ENCODE data around the gene COMTD1.

Gene COMTD1

DNA sequence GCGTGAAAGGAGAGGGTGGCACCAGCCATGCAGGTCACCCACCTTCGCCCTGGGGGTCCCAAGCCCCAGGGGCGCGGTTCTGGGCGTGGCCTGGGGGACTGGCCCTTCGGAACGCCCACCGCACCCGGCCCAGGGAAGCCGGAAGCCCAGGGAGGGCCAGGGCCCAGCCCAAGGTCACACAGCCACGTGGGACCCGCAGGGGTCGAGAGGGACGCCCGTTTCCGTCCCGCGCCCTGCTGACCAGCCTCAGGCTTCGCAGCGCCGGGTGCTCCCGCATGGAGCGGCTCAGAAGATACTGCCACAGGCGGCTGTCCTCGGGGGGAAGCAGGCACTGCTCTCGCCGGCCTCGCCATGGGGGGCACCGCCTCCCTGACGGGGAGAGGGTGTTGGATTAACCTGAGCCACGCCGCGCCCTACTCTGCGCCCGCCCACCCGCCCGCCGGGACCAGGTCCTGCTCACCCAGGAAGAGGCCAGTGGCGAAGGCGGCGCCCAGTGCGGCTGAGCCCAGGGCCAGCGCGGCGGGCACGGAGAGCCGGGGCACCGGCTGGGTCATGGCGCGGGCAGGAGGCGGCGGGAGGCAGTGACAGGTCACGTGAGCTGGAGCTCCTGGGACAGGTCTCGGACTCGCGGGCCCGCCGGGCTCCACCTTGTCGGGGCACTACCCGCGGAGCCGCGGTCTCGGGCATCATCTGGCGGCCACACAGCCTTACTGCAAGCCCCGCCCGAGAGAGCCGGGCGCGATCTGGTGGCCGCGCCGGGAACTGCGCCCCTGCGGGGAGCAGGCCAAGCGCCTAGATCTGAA, at the start of gene COMTD1:
TSS of gene COMTD1 (minus strand) at position 583 of the 803 bp plus-strand sequence. CDS start at position 554, 29 bp downstream.
- DNase-seq (ENCODE audit: low read depth in 2 of 2), result peak; percentile 53 to 61

DNA sequence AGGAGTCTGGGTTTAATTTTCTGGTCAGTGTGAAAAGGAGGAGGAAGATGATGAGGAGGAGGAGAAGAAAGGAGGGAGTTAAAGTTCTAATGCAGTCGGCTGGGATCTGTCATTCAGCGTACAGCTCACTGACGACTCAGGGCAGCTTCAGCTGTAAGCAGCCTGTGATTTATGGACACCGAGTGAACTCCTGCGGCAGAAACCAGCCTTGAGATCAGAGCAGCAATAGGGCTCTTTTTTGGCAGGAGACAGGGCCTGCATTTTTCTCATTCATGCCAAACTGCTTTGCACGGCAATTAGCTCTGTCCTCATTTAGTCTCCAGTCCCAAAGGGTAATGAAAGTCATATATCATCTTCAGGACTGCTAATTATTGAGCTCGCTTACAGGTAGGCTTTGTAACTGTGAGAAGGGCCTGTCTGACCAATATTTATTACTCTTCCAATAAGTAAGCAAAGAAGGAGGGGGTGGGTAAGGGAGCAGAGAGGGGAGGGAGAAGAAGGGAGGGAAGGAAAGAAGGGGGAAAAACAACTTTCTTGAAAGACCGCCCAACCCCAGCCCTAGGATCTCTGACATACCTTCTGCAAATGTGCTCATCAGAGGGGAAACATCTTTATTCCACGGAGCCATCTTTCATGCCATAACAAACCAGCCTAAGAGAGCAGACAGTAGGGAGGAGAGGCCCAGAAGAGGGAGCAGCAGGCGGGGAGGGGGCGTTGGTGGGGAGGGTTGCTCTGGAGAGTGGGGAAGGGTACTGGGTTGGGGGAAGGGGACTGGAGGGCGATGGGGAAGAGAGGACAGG, 48.1 kb upstream of the COMTD1 start:
- DNase-seq (ENCODE audit: low read depth in 2 of 2), result peak; percentile 84

DNA sequence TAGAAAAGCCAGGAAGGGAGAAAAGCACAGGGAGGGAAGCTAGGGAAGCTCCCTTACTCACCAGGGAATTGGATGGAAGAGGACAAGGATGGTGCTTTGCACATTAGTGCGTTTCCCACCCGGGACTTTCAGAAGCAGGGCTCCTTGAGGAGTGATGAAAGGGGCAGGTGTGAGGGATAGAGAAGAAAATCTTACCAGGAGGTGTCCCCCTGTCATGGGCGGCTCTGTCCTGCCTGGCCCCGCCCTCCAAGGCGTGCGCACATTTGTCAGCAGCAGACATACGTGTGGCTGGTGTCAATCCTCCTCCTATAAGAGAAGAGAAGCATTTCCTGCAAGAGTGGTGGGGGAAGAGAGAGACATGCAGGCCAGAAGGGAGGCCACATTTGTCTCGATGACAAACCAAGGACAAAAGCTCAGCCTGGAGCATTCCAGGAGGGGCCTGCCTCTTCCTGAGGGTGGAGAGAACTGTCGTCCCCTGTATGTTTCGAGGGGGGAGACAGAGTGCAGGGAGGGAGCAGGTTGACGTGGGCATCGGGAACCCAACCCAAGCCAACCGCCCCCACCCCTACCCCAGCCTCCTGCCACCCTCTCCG, 47.4 kb upstream of the COMTD1 start:
- DNase-seq (ENCODE audit: low read depth in 2 of 2), result no peak

DNA sequence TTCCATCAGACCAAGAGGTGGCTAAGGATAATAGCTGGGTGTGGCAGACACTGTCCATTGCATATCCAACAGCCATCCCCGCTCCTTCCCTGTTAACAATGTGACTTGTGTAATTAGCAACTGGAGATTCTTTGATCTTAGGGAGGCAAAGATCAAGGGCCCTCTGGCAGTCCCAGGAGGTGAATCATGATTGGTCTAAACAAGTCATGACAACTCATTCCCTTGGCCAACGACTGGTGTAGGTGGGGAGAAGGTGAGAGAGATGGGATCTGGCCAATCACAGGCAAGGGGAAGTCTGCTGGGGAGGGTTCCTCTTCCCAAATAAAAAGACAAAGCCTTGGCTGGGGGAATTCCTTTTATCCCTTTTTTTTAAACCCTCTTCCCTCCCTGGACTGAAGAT, 46.2 kb upstream of the COMTD1 start:
- no peak for DNase-seq (ENCODE audit: low read depth in 2 of 2)

DNA sequence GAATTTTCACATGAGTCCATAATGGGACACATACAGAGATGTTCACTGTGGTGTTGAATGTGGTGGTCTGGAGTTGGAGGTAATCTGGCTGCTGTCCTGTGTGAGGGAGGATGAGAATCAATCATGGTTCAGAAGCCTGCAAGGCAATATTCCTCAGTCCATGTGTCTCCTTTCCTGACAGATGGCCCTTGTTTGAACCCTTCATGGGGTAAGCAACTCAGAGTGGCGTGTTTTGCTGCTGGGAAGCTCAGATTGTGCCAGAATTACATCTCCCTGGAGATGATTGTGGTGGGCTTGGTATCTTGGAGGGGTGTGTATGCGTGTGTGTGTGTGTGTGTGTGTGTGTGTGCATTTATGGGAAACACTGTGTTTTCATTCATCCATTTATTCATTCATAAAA, 44.5 kb upstream of the COMTD1 start:
- no peak for DNase-seq (ENCODE audit: low read depth in 2 of 2)

DNA sequence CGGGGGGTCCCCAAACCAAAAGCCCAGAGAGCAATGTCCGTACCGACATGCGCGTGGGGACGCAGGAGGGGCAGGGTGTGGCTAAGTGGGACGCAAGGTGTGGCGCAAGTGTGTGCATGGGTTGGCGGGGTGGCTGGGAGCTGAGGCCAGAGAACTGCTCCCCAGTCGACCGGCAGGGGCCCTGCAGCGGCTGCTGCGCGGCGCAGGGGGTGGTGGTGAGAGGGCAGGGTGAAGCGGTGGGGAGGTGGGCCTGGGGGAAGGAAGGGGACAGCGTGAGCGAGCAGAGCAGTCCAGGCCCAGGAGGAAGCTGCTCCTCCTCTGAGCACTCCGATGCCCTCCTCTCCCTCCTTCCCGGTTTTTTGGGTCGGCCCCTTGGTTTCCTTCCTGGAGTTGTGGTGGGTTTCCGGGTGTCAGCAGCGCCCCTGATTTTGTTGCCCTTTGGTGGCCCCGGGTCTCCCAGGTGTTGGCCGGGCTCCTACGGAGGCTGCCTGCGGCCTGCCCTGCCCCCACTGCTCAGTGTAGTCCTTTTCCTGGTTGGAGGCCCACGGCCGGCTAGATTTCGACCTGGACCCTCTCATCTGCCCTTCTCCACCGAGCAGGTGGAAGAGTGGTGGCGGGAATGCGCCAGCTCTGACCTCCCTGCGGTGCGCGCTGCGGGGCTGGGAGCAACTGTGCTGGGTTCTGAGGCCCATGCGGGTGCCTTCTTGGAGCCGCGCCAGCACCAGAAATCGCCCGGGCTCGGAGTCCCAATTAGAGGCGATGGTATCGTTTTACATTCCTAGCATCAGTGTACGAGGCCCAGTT, 40.5 kb upstream of the COMTD1 start:
- DNase-seq (ENCODE audit: low read depth in 2 of 2), result no peak

DNA sequence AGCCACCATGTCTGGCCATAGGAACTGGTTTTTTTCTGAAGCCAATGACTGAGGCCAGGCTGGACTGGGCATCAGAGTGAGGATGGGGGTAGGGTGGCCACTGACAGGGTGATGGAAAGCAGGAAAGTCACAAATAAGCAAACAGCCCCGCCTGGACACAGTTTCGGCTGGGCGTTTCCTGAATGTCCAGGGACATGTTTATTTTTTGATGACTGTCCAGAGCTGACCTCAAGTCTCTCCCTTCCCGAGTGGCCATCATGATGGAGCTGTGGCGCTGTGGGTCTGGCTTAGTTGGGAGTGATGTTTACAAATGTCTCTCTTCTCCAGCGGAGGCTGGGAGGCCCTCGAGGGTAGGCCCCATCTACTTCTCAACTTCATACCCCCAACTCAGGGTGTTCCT, 37.1 kb upstream of the COMTD1 start:
- DNase-seq (ENCODE audit: low read depth in 2 of 2), result no peak

DNA sequence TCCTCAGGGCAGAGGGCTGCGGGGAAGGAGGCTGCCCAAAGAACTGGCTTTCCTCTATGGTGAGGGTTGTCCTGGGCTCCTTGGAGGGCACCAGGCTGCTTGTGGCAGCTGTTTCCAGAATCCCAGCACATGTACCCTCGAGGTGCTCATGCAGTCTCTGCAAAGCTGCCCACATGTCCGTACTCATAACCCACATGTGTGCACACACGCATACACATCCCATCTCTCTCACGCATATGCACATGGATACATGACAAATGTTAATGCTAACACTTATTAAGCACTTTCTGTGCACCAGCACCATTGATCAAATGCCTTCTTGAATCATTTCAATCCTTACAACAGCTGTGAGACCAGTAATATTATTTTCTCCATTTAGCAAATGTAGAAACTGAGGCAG, 36.3 kb upstream of the COMTD1 start:
- no peak for DNase-seq (ENCODE audit: low read depth in 2 of 2)

DNA sequence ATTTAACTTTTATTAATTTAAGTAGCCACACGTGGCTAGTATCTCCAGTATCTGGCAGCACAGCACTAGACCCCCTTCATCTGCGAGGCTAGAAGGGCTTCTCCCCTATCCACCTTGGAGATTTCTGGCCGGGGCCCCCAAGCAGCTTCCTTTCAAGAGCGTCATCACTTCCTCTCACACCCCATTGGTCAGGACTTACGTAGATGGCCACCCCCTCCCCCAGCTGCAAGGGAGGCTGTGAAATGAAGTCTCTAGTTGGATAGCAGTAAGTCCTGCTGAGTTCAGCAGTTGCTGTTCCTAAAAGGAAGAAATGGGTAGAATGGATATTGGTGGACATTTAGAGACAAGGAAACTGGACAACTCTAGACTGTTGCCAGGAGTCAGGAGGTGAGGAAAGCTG, 33.8 kb upstream of the COMTD1 start:
- DNase-seq (ENCODE audit: low read depth in 2 of 2), result no peak

DNA sequence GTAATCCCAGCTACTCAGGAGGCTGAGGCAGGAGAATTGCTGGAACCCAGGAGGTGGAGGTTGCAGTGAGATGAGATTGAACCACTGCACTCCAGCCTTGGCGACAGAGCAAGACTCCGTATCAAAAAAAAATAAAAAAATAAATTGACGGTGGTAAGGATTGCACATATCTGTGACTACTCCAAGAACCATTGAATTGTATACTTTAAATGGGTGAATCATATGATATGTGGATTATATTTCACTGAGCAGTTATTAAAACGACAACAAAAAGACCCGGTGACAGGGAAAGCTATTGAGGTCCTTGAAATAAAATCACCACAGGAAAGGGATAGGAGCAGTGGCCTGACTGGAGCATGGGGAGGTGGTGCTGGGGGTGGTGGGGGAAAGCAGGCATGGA, 31.2 kb upstream of the COMTD1 start:
- no peak for DNase-seq (ENCODE audit: low read depth in 2 of 2)

DNA sequence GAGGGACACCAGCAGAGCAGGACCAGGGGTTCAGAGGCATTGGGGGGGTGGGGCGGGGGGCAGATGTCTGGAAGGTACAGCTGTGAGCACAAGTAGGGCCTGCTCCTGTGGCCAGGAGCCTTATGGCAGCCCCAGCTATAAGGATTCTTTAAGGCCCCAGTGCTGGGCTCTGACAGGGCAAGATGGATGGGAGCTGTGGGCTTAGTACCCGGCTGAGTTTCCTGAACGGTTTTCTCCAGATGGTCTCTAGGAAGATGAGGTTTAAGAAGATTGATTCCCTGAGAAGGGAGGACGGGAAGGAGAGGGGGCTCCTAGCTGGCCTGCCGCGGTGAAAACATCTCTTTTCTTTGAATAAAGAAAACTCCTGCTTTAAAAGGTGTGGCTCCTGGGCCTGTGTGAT, 30.1 kb upstream of the COMTD1 start:
- DNase-seq (ENCODE audit: low read depth in 2 of 2), result no peak

DNA sequence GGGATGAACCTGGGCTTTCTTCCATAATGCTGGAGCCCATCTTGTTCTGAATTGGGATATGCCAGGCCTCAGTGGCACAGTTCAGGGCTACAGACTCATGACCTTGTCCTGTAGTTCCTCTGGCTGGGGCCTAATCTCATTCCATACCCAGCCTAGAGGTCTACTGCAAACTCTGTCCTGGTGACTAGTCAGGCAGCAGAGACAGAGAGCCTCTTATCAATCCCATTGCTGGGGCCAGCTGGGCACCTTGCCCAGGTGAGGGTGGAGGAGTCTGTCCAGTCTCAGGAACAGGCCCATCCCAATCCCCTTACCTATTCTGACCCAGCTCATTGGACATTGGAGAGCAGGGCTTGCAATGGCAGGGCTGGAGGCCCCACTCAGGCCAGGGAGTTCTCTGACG, 28.0 kb upstream of the COMTD1 start:
- DNase-seq (ENCODE audit: low read depth in 2 of 2), result no peak

DNA sequence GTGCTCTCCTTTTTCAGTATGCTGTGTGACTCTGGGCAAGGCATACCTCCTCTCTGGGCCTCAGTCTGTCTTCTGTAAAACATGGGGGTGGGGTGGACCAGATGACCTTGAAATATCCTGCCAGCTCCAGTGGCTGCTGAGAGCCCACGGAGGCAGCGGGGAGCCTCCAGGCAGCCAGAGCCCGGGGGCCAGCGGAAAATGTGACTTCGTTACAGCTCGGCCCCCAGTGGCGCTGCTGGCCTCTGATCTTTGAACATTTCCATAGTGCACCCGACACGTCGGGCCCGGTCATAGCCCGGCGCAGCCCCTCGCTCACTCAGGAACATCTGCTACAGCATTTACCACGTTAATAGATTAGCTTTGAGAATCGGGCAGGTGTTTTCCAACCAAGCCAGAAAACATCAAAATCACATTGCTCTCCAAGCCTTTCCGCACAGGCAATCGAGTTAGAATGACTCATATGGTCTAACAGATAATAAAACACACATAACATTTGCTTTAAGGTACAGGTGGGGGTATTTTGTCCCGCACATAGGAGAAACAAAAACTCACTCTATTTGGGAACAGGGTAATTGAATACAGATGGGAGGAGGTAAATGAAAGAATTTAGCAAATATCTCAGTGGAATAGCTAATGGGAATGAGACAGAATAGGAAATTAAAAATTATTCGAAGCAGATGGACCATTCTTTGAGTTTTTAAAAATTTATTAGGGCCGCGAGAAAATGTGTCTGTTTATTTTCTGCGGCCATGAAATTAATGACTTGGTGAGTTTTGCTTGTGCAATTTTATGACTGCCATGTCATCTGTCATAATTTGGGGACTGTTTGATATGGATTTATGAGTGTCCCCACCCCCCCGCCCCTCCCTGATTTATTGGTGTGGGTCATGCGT, 26.3 kb upstream of the COMTD1 start:
- DNase-seq (ENCODE audit: low read depth in 2 of 2), result peak; percentile 53 to 55

DNA sequence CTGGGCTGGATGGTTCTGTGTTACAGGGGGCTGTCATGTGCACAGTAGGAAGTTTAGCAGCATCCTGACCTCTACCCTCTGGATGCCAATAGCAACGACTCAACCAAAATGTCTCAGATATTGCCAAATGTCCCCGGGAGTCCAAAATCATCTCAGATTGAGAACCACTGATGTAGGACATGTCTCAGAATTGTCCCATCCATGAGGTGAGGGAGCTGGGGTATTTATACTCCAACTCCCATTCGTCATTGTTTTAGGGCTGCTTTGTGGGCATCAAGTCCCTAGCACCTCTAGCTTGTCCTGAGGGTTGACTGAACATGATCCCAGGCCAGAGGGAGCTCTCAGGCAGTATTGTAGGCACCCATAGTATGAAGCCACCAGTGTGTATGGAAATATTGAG, 25.2 kb upstream of the COMTD1 start:
- DNase-seq (ENCODE audit: low read depth in 2 of 2), result no peak

DNA sequence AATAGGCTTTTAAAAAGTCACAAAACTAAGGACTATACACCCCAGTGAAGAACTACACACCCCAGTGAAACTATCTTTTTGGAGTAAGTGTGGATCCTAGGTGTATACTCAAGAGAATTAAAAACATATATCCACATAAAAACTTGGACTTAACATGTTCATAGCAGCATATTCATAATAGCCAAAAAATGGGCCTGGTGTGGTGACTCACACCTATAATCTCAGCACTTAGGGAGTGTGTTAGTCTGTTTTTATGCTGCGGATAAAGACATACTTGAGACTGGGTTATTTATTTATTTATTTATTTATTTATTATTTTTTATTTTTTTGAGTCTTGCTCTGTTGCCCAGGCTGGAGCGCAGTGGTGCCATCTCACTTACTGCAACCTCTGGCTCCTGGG, 19.0 kb upstream of the COMTD1 start:
- no peak for DNase-seq (ENCODE audit: low read depth in 2 of 2)

DNA sequence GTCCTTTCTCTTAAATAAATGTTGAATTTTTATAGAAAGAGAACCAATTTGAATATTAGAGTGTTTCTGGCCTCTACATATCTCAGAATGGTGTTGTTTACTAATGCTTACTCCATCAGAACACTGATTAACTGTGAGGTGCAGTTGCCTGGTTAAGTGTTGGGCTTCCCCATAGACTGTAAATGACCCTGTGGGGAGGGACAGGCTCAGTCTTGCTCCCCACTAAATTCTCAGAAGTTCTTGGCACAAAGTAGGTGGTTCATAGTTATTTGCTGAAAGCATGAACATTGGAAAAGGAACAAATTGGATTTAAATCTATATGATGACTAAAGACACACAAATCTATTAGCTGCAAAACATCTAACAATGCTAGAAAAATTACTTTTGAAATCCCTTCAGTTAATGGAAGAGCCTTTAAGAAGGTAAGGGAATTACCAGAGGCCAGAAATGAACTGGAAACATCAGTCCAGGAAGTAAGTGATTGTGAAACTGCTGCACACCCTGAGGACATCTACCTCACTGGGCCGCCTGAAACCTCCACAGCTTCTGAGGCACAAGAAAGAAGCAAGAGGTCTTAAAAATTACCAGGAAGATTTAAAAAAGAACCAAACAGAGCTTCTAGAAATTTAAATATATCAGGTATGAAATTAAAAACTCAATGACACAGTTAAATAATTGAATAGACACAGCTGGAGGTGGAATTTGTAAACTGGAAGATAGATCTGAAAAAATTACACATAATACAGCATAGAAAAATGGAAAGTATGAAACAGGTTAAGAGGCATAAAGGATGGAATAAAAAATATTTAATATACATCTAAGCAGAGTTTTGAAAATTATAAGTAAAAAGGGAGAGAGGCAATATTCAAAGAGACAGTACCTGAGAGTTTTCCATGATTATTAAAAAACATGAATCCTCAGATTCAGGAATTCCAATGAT, 17.8 kb upstream of the COMTD1 start:
- no peak for DNase-seq (ENCODE audit: low read depth in 2 of 2)

DNA sequence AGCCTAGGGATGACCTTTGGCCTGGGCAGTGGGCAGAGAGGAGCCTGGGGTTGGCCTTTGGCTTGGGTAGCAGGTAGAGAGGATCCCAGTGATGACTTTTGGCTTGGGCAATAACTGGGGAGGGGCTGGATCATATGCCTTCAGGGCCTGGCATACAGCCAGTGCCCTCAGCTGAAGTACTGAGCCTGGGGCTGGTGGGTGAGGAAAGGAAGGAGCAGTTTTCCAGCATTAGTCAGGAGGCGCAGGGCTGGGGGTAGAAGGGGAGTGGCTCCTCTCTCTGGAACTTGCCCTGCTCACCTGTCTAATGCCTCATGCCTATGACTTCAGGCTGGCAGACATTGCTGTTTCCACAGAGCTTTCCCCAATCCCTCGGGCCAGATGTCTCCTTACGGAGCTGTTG, 15.2 kb upstream of the COMTD1 start:
- no peak for DNase-seq (ENCODE audit: low read depth in 2 of 2)

DNA sequence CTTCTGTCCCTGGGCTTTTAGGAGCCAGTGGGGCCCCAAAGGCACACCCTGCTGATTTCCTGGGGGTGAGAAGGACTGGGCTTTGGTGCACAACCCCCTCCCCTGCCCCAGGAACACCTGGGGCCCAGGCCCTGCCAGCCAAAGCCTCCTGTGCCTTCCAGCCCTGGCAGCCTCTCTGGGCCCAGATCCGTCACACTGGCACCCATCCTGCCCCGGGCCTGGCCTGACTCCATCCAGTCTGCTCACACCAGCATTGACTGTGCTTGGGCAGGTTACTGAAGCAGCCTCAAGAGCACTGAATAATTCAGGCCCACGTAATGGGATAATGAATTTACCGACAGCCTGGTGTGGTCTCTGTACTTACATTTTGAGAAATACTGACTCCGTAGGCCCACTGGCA, 12.0 kb upstream of the COMTD1 start:
- DNase-seq (ENCODE audit: low read depth in 2 of 2), result no peak

DNA sequence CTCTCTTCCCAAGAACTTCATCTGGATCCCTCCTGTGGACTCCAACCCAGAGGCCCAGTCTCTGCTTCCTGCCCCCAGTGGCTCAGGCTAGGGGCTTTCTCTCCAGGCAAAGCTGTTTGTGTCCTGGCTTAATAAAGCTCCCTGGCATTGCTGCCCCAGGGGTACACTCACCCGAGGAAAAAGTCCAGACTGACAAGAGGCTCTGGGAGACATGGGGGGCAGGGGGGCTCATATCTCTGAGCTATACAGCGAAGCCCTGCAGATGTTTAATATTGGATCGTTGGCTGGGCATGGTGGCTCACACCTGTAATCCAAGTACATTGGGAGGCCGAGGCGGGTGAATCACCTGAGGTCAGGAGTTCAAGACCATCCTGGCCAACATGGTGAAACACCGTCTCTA, 10.7 kb upstream of the COMTD1 start:
- DNase-seq (ENCODE audit: low read depth in 2 of 2), result no peak

Measured in fibroblast of skin of left quadriceps (primary cell).